ENCODE measurements around the gene DNAI7. TPM values are rescaled to one million over a fixed set of nuclear protein-coding genes. Genes with fewer than 3 reads are reported as not detected.

DNAI7 gene
- total RNA-seq, 1 experiment from 2014 or later = not detected

DNA sequence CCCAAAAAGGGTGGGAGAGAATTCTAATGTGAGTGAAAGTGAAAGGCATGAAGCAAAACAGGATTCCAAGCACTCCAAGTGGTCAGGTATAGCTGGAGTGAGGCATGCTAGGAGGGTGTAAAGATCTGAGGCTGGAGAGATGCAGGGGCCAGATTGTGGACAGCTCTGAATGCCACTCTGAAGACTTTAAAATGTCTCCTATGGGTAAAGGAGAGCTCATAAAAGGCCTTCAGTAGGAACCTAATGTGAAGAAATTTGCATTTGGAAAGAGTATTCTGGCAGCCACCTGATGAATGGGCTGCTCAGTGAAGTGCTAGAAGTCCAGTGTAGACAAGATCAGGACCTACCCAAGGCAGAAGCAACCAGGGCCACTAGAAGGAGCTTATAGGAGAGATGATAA lies 68.9 kb downstream of the DNAI7 start:
- BruUV-seq (replicated peaks) = no TSS peak
- no peaks in the 10 kb centered on the region for H3K79me2 ChIP-seq (ENCODE audit: low read length)
- no peaks in the 10 kb centered on the region for H3F3A ChIP-seq (ENCODE audit: low read length, unreplicated experiment)
- no peaks in the 10 kb centered on the region; the same call in 1 of the 2 replicates for H3K36me3 ChIP-seq (ENCODE audit: low read depth, low read length)
- intact Hi-C loops (cut with micrococcal nuclease) = no loop called here
- H3K9ac ChIP-seq (ENCODE audit: low read length) = no peak overlapping the region
- TF ChIP-seq CTCF (conservative IDR thresholded peaks at IDR 0.05; ENCODE audit: low read depth, low read length) = no peak
- no peak for TF ChIP-seq EZH2 (IDR thresholded peaks at IDR 0.05; ENCODE audit: low read length, unreplicated experiment)
- TF ChIP-seq EZH2phosphoT487 (IDR thresholded peaks at IDR 0.05; ENCODE audit: borderline replicate concordance, low read length) = no peak
- POLR2A ChIA-PET (ENCODE audit: unreplicated experiment) = no interaction called here
- H3K4me1 ChIP-seq (ENCODE audit: insufficient read depth, low read length) = no peaks in the 10 kb centered on the region
- H2AFZ ChIP-seq (ENCODE audit: low read length) = no peak overlapping the region
- no peak overlapping the region for H3K4me3 ChIP-seq (ENCODE audit: low read length)
- CTCF ChIA-PET = no interaction called here
- DNase-seq = no peak
- ATAC-seq = no peak
- no peaks in the 10 kb centered on the region for H4K20me1 ChIP-seq (ENCODE audit: low read length)
- no peaks in the 10 kb centered on the region for H3K9me3 ChIP-seq (ENCODE audit: low read length)
- no peak overlapping the region for H3K27ac ChIP-seq (ENCODE audit: low read length)
- H3K9me2 ChIP-seq (replicated peaks; ENCODE audit: low read length) = no peaks in the 10 kb centered on the region
- no peak overlapping the region for H3K4me2 ChIP-seq (ENCODE audit: low read length)
- no peaks in the 10 kb centered on the region for H3K27me3 ChIP-seq (ENCODE audit: low read length)

DNA sequence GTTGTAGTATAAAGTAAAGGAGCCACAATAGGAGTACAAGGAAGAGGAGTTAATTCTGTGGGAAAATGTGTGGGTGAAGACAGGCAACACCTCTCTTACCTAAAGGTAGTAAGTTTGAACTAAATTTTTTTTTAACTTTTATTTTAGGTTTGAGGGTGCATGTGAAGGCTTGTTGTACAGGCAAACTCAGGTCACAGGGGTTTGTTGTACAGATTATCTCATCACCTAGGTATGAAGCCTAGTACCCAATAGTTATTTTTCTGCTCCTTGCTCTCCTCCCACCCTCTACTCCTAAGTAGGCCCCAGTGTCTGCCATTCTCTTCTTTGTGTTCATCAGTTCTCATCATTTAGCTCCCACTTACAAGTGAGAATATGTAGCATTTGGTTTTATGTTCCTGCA lies 70.5 kb downstream of the DNAI7 start:
- no peaks in the 10 kb centered on the region for H3K9me2 ChIP-seq (replicated peaks; ENCODE audit: low read length)
- H3K4me3 ChIP-seq (ENCODE audit: low read length) = no peak overlapping the region
- H3K4me1 ChIP-seq (ENCODE audit: insufficient read depth, low read length) = no peaks in the 10 kb centered on the region
- intact Hi-C loops (cut with micrococcal nuclease) = no loop called here
- ChIA-PET CTCF (no interaction called here), POLR2A (ENCODE audit: unreplicated experiment) (no interaction called here)
- H3K79me2 ChIP-seq (ENCODE audit: low read length) = no peaks in the 10 kb centered on the region
- no peaks in the 10 kb centered on the region for H3K36me3 ChIP-seq (ENCODE audit: low read depth, low read length)
- no peak for ATAC-seq
- no peak overlapping the region for H3K4me2 ChIP-seq (ENCODE audit: low read length)
- H4K20me1 ChIP-seq (ENCODE audit: low read length) = no peaks in the 10 kb centered on the region
- no peak for TF ChIP-seq EZH2 (IDR thresholded peaks at IDR 0.05; ENCODE audit: low read length, unreplicated experiment)
- TF ChIP-seq EZH2phosphoT487 (IDR thresholded peaks at IDR 0.05; ENCODE audit: borderline replicate concordance, low read length) = no peak
- no peak for TF ChIP-seq CTCF (conservative IDR thresholded peaks at IDR 0.05; ENCODE audit: low read depth, low read length)
- DNase-seq = no peak
- no peaks in the 10 kb centered on the region for H3K27me3 ChIP-seq (ENCODE audit: low read length)
- no peak overlapping the region for H3K27ac ChIP-seq (ENCODE audit: low read length)
- H3K9me3 ChIP-seq (ENCODE audit: low read length) = no peaks in the 10 kb centered on the region
- H3K9ac ChIP-seq (ENCODE audit: low read length) = no peak overlapping the region
- H3F3A ChIP-seq (ENCODE audit: low read length, unreplicated experiment) = no peaks in the 10 kb centered on the region
- BruUV-seq (replicated peaks) = no TSS peak
- H2AFZ ChIP-seq (ENCODE audit: low read length) = no peak overlapping the region

GRCh38 chr12:25123126-25123525 lies 71.8 kb downstream of the DNAI7 start:
- Histone ChIP-seq H2AFZ (ENCODE audit: low read length) (no peak overlapping the region), H3K36me3 (ENCODE audit: low read depth, low read length) (no peaks in the 10 kb centered on the region), H3K4me3 (ENCODE audit: low read length) (no peak overlapping the region), H4K20me1 (ENCODE audit: low read length) (no peaks in the 10 kb centered on the region), H3K9ac (ENCODE audit: low read length) (no peak overlapping the region), H3K9me3 (ENCODE audit: low read length) (no peaks in the 10 kb centered on the region), H3K27ac (ENCODE audit: low read length) (no peak overlapping the region), H3K79me2 (ENCODE audit: low read length) (no peaks in the 10 kb centered on the region), H3F3A (ENCODE audit: low read length, unreplicated experiment) (no peaks in the 10 kb centered on the region), H3K4me2 (ENCODE audit: low read length) (no peak overlapping the region), H3K4me1 (ENCODE audit: insufficient read depth, low read length) (no peaks in the 10 kb centered on the region), H3K27me3 (ENCODE audit: low read length) (no peaks in the 10 kb centered on the region), H3K9me2 (replicated peaks; ENCODE audit: low read length) (no peaks in the 10 kb centered on the region)
- intact Hi-C loops (cut with micrococcal nuclease) = no loop called here
- ATAC-seq (no peak), DNase-seq (no peak)
- TF ChIP-seq CTCF (conservative IDR thresholded peaks at IDR 0.05; ENCODE audit: low read depth, low read length) = no peak
- no peak for TF ChIP-seq EZH2phosphoT487 (IDR thresholded peaks at IDR 0.05; ENCODE audit: borderline replicate concordance, low read length)
- TF ChIP-seq EZH2 (IDR thresholded peaks at IDR 0.05; ENCODE audit: low read length, unreplicated experiment) = no peak
- CTCF ChIA-PET = no interaction called here
- no TSS peak for BruUV-seq (replicated peaks)
- POLR2A ChIA-PET (ENCODE audit: unreplicated experiment) = no interaction called here

Measured in PC-3 (cell line).